ENCODE measurements around the gene MCU. TPM values are rescaled to one million over a fixed set of nuclear protein-coding genes. Genes with fewer than 3 reads are reported as not detected.

MCU gene
- total RNA-seq, 1 donor from 2014 or later = 66.3 TPM

DNA sequence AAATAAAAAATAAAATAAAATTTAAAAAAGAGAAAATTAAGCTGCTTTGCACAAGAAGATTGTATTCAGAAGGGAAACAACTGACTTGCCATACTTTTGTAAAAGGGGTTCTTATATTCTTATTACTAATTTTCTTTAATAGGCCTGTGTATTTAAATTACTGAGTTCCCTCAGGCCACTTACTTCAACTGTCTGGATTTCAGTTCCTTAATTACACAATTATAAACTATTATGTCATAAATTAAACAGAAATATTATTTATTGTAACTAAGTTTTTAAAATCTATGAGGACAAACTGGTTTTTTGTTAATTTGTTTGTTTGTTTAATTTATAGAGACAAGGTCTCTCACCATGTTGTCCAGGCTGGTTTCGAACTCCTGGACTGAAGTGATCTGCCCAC is 43.6 kb upstream of the MCU start:
- no peaks in the 10 kb centered on the region for H3F3A ChIP-seq (ENCODE audit: low read depth)
- H3K27ac ChIP-seq = no peak overlapping the region
- H3K4me1 ChIP-seq = no peaks in the 10 kb centered on the region
- H4K20me1 ChIP-seq (ENCODE audit: low read depth) = no peaks in the 10 kb centered on the region
- Mint-ChIP-seq H3K27ac (no peak overlapping the region), H3K4me1 (no peaks in the 10 kb centered on the region), H3K9me3 (no peaks in the 10 kb centered on the region), H3K27me3 (ENCODE audit: insufficient read depth, low read depth) (no peaks in the 10 kb centered on the region), H3K4me3 (no peak overlapping the region), H3K36me3 (no peaks in the 10 kb centered on the region)
- H3K79me2 ChIP-seq (ENCODE audit: low read depth) = no peaks in the 10 kb centered on the region
- no peak overlapping the region for H3K9ac ChIP-seq
- H3K4me3 ChIP-seq = no peak overlapping the region
- TF ChIP-seq EZH2 (IDR thresholded peaks at IDR 0.05) = no peak
- DNase-seq (ENCODE audit: low spot score) = no peak
- no peak overlapping the region for H2AFZ ChIP-seq (replicated peaks)
- H3K9me3 ChIP-seq (ENCODE audit: low read depth) = no peaks in the 10 kb centered on the region
- no peaks in the 10 kb centered on the region for H3K36me3 ChIP-seq
- H3K4me2 ChIP-seq = no peak overlapping the region
- H3K27me3 ChIP-seq = no peaks in the 10 kb centered on the region

DNA sequence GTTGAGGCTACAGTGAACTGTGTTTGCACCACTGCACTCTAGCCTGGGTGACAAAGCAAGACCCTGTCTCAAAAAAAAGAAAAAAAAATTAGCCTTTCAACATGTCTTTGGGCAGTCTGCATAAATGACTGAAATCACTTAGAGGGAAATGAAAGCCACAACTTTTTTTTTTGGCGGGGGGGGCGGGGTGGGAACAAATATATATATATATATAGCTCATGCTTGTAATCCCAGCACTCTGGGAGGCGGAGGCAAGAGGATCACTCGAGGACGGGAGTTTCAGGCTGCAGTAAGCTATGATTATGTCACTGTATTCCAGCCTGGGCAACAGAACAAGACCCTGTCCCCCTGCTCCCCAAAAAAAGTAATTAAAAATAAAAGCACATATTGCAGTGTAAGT is 42.7 kb upstream of the MCU start:
- H3K4me3 Mint-ChIP-seq = no peak overlapping the region
- no peaks in the 10 kb centered on the region for H3K4me1 ChIP-seq
- H3K9me3 Mint-ChIP-seq = no peaks in the 10 kb centered on the region
- no peak for DNase-seq (ENCODE audit: low spot score)
- no peak overlapping the region for H3K27ac ChIP-seq
- no peak overlapping the region for H3K27ac Mint-ChIP-seq
- H3K4me2 ChIP-seq = no peak overlapping the region
- H4K20me1 ChIP-seq (ENCODE audit: low read depth) = no peaks in the 10 kb centered on the region
- H3K79me2 ChIP-seq (ENCODE audit: low read depth) = no peaks in the 10 kb centered on the region
- H2AFZ ChIP-seq (replicated peaks) = no peak overlapping the region
- H3F3A ChIP-seq (ENCODE audit: low read depth) = no peaks in the 10 kb centered on the region
- no peak overlapping the region for H3K9ac ChIP-seq
- no peaks in the 10 kb centered on the region for H3K4me1 Mint-ChIP-seq
- H3K36me3 ChIP-seq = no peaks in the 10 kb centered on the region
- H3K27me3 Mint-ChIP-seq (ENCODE audit: insufficient read depth, low read depth) = no peaks in the 10 kb centered on the region
- TF ChIP-seq EZH2 (IDR thresholded peaks at IDR 0.05) (no peak), EZH2phosphoT487 (IDR thresholded peaks at IDR 0.05) (no peak)
- TF ChIP-seq, protein P1, sequence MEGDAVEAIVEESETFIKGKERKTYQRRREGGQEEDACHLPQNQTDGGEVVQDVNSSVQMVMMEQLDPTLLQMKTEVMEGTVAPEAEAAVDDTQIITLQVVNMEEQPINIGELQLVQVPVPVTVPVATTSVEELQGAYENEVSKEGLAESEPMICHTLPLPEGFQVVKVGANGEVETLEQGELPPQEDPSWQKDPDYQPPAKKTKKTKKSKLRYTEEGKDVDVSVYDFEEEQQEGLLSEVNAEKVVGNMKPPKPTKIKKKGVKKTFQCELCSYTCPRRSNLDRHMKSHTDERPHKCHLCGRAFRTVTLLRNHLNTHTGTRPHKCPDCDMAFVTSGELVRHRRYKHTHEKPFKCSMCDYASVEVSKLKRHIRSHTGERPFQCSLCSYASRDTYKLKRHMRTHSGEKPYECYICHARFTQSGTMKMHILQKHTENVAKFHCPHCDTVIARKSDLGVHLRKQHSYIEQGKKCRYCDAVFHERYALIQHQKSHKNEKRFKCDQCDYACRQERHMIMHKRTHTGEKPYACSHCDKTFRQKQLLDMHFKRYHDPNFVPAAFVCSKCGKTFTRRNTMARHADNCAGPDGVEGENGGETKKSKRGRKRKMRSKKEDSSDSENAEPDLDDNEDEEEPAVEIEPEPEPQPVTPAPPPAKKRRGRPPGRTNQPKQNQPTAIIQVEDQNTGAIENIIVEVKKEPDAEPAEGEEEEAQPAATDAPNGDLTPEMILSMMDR (IDR thresholded peaks at IDR 0.05) = no peak
- no peaks in the 10 kb centered on the region for H3K27me3 ChIP-seq
- H3K9me3 ChIP-seq (ENCODE audit: low read depth) = no peaks in the 10 kb centered on the region
- H3K4me3 ChIP-seq = no peak overlapping the region
- no peaks in the 10 kb centered on the region for H3K36me3 Mint-ChIP-seq

DNA sequence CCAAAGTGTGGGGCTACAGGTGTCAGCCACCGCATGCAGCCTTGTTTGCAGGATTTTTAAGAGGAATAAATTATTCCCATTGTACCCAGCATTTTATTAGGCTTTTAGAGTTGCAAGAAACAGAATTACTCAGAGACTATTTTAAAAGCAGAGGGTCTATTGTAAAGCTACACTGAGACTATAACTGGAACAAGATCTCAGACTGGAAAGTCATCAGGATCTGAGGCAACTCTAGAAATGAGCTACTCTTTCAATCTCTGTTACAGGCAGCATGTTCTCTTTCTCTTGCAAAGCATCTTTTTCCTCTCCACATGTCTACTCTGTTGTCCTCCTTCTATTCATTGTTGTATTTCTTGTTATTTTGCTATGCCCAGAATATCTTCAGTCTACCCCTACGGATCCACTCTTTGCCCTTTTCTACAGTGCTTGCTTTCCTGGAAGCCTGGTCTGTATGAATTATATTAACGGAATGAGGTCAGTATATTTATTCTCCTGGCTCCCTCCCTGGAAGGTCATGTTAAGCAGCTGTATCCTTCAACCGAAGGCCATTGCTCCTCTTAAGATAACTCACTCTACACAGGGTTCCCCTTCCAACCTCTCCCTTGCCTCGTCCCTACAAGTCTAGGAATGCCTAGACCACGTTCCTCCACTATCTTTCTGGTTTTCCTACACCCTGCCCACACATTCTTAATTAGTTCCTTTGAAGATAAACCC is 38.4 kb upstream of the MCU start:
- Histone ChIP-seq H3K4me3 (no peak overlapping the region), H3K4me2 (no peak overlapping the region), H3K79me2 (ENCODE audit: low read depth) (no peaks in the 10 kb centered on the region), H3K27ac (no peak overlapping the region), H3K4me1 (no peaks in the 10 kb centered on the region), H3K36me3 (no peaks in the 10 kb centered on the region), H4K20me1 (ENCODE audit: low read depth) (no peaks in the 10 kb centered on the region), H3K9me3 (ENCODE audit: low read depth) (no peaks in the 10 kb centered on the region), H3F3A (ENCODE audit: low read depth) (no peaks in the 10 kb centered on the region), H2AFZ (replicated peaks) (no peak overlapping the region), H3K9ac (no peak overlapping the region), H3K27me3 (no peaks in the 10 kb centered on the region)
- TF ChIP-seq, protein P1 (IDR thresholded peaks at IDR 0.05) = no peak
- TF ChIP-seq EZH2 (IDR thresholded peaks at IDR 0.05) (no peak), EZH2phosphoT487 (IDR thresholded peaks at IDR 0.05) (no peak)
- Mint-ChIP-seq H3K36me3 (no peaks in the 10 kb centered on the region), H3K27ac (peak overlapping the region; percentile 8), H3K9me3 (no peaks in the 10 kb centered on the region), H3K27me3 (ENCODE audit: insufficient read depth, low read depth) (no peaks in the 10 kb centered on the region), H3K4me3 (no peak overlapping the region), H3K4me1 (no peaks in the 10 kb centered on the region)
- DNase-seq (ENCODE audit: low spot score) = no peak

DNA sequence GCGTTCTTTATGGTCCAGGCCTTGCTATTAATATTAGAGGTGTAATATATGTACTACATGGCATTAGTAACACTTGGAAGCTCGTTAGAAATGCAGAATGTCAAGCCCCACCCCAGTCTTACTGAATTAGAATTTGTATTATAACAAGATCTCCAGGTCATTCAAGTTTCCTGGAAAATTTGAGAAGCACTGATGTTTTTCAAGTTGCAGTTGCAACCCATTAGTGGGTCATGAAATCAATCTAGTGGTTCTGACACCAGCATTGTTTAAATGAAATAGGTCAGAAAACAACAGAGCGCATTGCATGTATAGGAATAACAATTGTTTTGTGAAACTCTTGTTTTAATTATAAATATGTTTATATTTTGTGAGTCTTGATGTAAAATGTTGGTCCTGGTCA is 37.2 kb upstream of the MCU start:
- DNase-seq (ENCODE audit: low spot score) = no peak
- Mint-ChIP-seq H3K4me3 (no peak overlapping the region), H3K9me3 (no peaks in the 10 kb centered on the region), H3K27ac (no peak overlapping the region), H3K36me3 (no peaks in the 10 kb centered on the region), H3K27me3 (ENCODE audit: insufficient read depth, low read depth) (peaks cover 3% of the 10 kb centered on the region), H3K4me1 (peaks cover 6% of the 10 kb centered on the region)
- Histone ChIP-seq H3K27me3 (no peaks in the 10 kb centered on the region), H3K4me1 (no peaks in the 10 kb centered on the region), H3K9ac (no peak overlapping the region), H3K9me3 (ENCODE audit: low read depth) (no peaks in the 10 kb centered on the region), H2AFZ (replicated peaks) (no peak overlapping the region), H3K4me3 (no peak overlapping the region), H3K27ac (no peak overlapping the region), H4K20me1 (ENCODE audit: low read depth) (no peaks in the 10 kb centered on the region), H3F3A (ENCODE audit: low read depth) (no peaks in the 10 kb centered on the region), H3K36me3 (no peaks in the 10 kb centered on the region), H3K4me2 (no peak overlapping the region), H3K79me2 (ENCODE audit: low read depth) (no peaks in the 10 kb centered on the region)
- TF ChIP-seq, protein P1 (IDR thresholded peaks at IDR 0.05) = no peak
- no peak for TF ChIP-seq EZH2 (IDR thresholded peaks at IDR 0.05)

All from neural progenitor cell (in vitro differentiated cells).